OCI-LY7 (cell line): Measurements from ENCODE around the gene IRF2.

Experiments used
- CTCF ChIP-seq: fragments of 200-600 bp; sonication (generic); conservative IDR thresholded peaks from 2 replicates; pipeline ENCODE4 v1.5.1; 2014; ENCODE audit warnings: mild to moderate bottlenecking, antibody characterized with exemption, low read length, moderate library complexity, mixed read lengths
- EZH2phosphoT487 ChIP-seq: fragments of 200-600 bp; sonication (generic); IDR thresholded peaks from 2 replicates; pipeline ENCODE4 v1.6.1; 2018; ENCODE audit warnings: low read depth, borderline replicate concordance, mild to moderate bottlenecking, mixed run types, antibody characterized with exemption, low read length, moderate library complexity, mixed read lengths

- TF ChIP-seq CTCF (no peak), EZH2phosphoT487 (no peak)
These were observed 114.5 kb downstream of the IRF2 start for GRCh38 chr4:184359888-184360287.
